ENCODE measurements around the gene SLC25A42. TPM values are rescaled to one million over a fixed set of nuclear protein-coding genes. Genes with fewer than 3 reads are reported as not detected.

The SLC25A42 gene
- total RNA-seq = 4.1 and 4.3 TPM in 2 replicates

DNA sequence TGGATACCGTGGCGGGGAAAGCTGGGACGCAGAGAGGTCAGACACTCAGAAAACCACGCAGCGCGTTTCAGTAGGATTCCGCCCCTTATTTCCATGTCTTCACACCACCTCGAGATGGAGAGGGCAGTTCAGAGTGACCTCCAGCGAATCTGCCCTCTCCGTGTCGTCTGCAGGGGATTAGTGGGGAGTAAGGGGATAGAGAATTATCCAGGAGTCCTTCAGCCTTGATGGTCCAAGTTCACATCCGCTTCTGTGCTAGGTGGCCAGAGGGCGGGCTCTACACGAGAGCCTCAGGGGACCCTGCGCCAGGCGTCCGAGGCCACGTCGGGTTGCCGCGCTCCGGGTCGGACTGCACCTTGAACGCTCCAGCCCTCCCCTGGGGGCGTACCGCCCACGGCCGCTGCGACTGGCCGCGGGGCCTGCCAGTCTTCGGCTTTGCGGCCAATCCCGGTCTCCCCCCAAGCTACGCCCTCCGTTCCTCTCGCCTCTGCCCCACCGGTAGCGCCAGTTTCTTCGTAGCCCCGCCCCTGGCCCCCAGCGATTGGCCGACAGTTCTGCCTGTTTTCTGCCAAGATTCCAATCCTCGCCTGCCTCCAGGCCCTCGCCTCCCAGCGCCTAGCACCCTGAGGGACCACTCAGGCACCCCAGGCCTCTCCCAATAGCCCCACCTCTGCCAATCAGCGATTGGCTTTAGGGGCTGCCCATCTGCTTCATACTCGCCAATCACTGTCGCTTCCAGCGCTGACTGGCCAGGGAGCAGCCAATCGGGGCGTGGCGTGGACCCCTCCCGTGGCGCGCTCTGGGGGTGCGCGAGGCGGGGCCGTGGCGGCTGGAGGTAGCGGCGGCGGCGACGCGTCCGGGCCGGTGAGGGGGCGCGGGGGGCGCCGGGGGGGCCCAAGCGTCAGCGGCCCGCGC is at the start of gene SLC25A42:
SLC25A42 (plus strand) TSS at position 812 of the 915 bp plus-strand sequence. CDS start 32,131 bp downstream, outside the sequence.

DNA sequence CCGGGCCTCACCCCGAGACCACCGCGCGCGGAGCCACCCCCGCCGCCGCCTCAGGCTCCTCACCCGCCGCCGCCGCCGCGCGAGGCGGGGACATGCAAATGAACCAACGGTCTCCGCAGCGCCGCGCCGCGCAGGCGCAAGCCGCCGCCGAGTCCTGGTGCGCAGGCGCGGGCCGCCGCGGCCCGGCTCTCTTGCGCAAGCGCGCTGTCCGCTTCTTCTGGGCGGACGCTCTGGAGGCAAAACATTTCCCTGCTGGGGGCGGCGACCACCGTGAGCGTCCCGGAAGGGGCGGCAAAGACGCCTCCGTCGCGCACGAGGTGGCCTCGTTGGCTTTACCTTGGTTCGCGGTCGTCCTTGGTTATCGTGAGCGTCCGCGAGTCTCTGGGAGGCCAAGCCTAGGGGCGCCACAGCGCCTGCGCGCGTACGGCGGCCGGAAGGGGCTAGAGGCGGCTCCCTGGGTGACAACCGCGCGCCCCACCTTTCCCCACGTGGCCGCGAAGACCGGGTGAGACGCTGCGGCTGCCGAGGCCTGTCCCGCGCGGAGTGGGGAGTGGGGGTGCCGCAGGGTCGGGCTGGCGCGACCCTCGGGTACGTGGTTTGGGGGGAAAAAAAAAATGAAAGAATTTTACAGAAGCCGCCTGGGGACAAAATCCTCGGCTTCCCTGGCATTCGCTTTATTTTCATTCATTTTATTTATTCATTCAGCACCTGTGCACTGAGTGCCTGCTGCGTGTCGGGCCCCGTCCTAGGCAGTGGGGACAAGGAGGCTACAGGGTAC is 30.2 kb upstream of the SLC25A42 start, which contains the start of the genes ARMC6 and SUGP2:
ARMC6 (plus strand) TSS at position 178 of the 778 bp plus-strand sequence. CDS start 607 bp downstream, outside the sequence.
SUGP2 (minus strand) TSS at position 92 of the 778 bp plus-strand sequence. CDS start 2,446 bp downstream, outside the sequence.

DNA sequence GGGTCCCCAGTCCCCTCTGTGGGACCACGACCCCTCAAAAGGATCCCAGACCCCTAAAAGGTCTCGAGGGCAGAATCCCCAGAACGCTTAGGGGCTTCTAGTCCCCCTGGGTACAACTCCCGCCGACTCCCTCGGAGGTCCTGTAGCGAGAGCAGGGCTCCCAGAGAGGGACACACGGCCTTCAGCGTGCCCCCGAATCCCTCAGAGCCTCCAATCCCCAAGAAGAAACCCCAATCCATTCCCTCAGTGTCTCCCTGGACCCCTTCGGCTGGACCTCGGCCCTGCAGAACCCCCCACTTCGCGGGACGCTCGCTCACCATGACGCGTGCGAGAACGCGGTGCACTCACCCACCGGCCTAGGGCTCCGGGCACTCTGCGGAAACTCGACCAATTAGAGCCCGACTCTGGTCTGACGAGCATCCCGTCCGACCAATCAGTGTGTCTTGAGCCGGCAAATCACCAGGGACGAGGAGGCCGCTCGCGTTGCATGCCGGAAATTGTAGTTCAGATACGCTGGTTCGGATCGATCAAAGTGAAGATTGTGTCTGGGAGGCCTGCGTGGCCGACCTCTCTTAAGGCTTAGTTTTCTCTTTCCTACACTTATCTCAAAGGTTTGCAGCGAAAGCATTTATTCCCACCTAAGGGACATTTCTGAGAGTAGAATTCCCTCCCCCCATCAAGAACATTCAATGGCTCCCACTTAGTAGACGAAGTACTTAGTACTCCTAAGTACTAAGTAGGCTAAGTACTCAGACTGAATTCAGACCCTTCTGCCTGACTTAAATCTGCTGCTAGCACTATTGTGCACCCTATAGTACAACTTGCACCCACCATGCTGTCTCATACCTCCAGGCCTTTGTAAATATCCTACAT is 74.6 kb downstream of the SLC25A42 start, which contains the start of gene TMEM161A:
TMEM161A (minus strand) TSS at position 370 of the 873 bp plus-strand sequence; CDS start at position 320, 50 bp downstream.

Other genes with a start within 250 kb of the SLC25A42 start
- gene UPF1, start 232.0 kb upstream of the SLC25A42 start, total RNA-seq = 45.8 and 52.3 TPM in 2 replicates
- gene CERS1, start 167.8 kb upstream of the SLC25A42 start, total RNA-seq = 1.8 and 2.2 TPM in 2 replicates
- 141 and 191 TPM in 2 replicates for gene COPE, start 144.6 kb upstream of the SLC25A42 start, total RNA-seq
- gene DDX49, start 144.3 kb upstream of the SLC25A42 start, total RNA-seq = 36.8 and 39.4 TPM in 2 replicates
- 86.9 and 124 TPM in 2 replicates for gene HOMER3, start 122.8 kb upstream of the SLC25A42 start, total RNA-seq
- gene SUGP2, start 30.5 kb upstream of the SLC25A42 start, total RNA-seq = 13.3 and 14.4 TPM in 2 replicates
- gene ARMC6, start 30.4 kb upstream of the SLC25A42 start, total RNA-seq = 37.1 and 38.9 TPM in 2 replicates
- 9.6 and 14.1 TPM in 2 replicates for gene TMEM161A, start 74.5 kb downstream of the SLC25A42 start, total RNA-seq
- not detected in 2 replicates for gene MEF2B, start 106.3 kb downstream of the SLC25A42 start, total RNA-seq
- gene BORCS8, start 128.2 kb downstream of the SLC25A42 start, total RNA-seq = 12.0 and 18.3 TPM in 2 replicates
- 65.5 and 82.9 TPM in 2 replicates for gene RFXANK, start 128.3 kb downstream of the SLC25A42 start, total RNA-seq
- 6.2 and 6.7 TPM in 2 replicates for gene NR2C2AP, start 139.4 kb downstream of the SLC25A42 start, total RNA-seq
- gene NCAN, start 148.0 kb downstream of the SLC25A42 start, total RNA-seq = not detected in 2 replicates
- not detected in 2 replicates for gene TM6SF2, start 209.3 kb downstream of the SLC25A42 start, total RNA-seq